ENCODE results near the gene ZMIZ1. TPM values are rescaled to one million over a fixed set of nuclear protein-coding genes. Genes with fewer than 3 reads are reported as not detected.

The ZMIZ1 gene
- total and polyA plus RNA-seq, 2 donors from 2014 or later: 14.2 to 97.6 TPM

GRCh38 chr10:79100771-79101170 is 32.0 kb downstream of the ZMIZ1 start:
- DNase-seq (no peak), FAIRE-seq (no peak)
- Histone ChIP-seq H3K9me3 (ENCODE audit: control insufficient read depth in 2 of 3, insufficient read depth in 1 of 3, low read length in 3 of 3) (no peaks in the 10 kb centered on the region), H3K9ac (ENCODE audit: low read length in 3 of 3) (peak overlapping the region in 2 of 3 donors; percentile 3 to 49), H3K36me3 (ENCODE audit: control insufficient read depth in 2 of 3, insufficient read depth in 3 of 3, low read length in 3 of 3) (no peaks in the 10 kb centered on the region), H3K27me3 (ENCODE audit: control insufficient read depth, insufficient read depth, low read length) (no peaks in the 10 kb centered on the region), H3K27ac (ENCODE audit: low read depth in 2 of 2, low read length in 2 of 2) (peak overlapping the region; percentile 88 to 90), H3K4me3 (ENCODE audit: low read length in 3 of 3) (no peak overlapping the region), H3K4me1 (ENCODE audit: control insufficient read depth in 2 of 3, insufficient read depth in 2 of 3, low read depth in 1 of 3, low read length in 3 of 3) (peaks cover 3 to 82% (median 72%) of the 10 kb centered on the region in 3 donors)
- intact Hi-C loops (cut with DNase I): no loop called here
- TF ChIP-seq CTCF (IDR thresholded peaks at IDR 0.05; ENCODE audit: borderline replicate concordance, extremely low read depth, insufficient read depth): no peak

GRCh38 chr10:79101560-79102497 is 33.1 kb downstream of the ZMIZ1 start:
- H3K9me3 ChIP-seq (ENCODE audit: control insufficient read depth in 2 of 3, insufficient read depth in 1 of 3, low read length in 3 of 3): no peaks in the 10 kb centered on the region
- H3K9ac ChIP-seq (ENCODE audit: low read length in 3 of 3): peak overlapping the region in 2 of 3 donors; percentile 38 to 67
- no peak for FAIRE-seq
- DNase-seq: peak; percentile 86 to 95 (median 91)
- H3K27ac ChIP-seq (ENCODE audit: low read depth in 2 of 2, low read length in 2 of 2): peak overlapping the region; percentile 88 to 90
- H3K27me3 ChIP-seq (ENCODE audit: control insufficient read depth, insufficient read depth, low read length): no peaks in the 10 kb centered on the region
- intact Hi-C loops (cut with DNase I): no loop called here
- no peak for TF ChIP-seq CTCF (IDR thresholded peaks at IDR 0.05; ENCODE audit: borderline replicate concordance, extremely low read depth, insufficient read depth)
- H3K4me3 ChIP-seq (ENCODE audit: low read length in 3 of 3): peak overlapping the region in 1 of 3 donors; percentile 1
- peaks cover 3 to 82% (median 69%) of the 10 kb centered on the region in 3 donors for H3K4me1 ChIP-seq (ENCODE audit: control insufficient read depth in 2 of 3, insufficient read depth in 2 of 3, low read depth in 1 of 3, low read length in 3 of 3)
- no peaks in the 10 kb centered on the region for H3K36me3 ChIP-seq (ENCODE audit: control insufficient read depth in 2 of 3, insufficient read depth in 3 of 3, low read length in 3 of 3)

GRCh38 chr10:79102498-79102874 is 33.7 kb downstream of the ZMIZ1 start:
- Histone ChIP-seq H3K27me3 (ENCODE audit: control insufficient read depth, insufficient read depth, low read length) (no peaks in the 10 kb centered on the region), H3K4me1 (ENCODE audit: control insufficient read depth in 2 of 3, insufficient read depth in 2 of 3, low read depth in 1 of 3, low read length in 3 of 3) (peaks cover 3 to 78% (median 62%) of the 10 kb centered on the region in 3 donors), H3K27ac (ENCODE audit: low read depth in 2 of 2, low read length in 2 of 2) (peak overlapping the region; percentile 88 to 90), H3K4me3 (ENCODE audit: low read length in 3 of 3) (no peak overlapping the region), H3K9ac (ENCODE audit: low read length in 3 of 3) (peak overlapping the region in 1 of 3 donors; percentile 67), H3K9me3 (ENCODE audit: control insufficient read depth in 2 of 3, insufficient read depth in 1 of 3, low read length in 3 of 3) (no peaks in the 10 kb centered on the region), H3K36me3 (ENCODE audit: control insufficient read depth in 2 of 3, insufficient read depth in 3 of 3, low read length in 3 of 3) (peaks cover 0 to 2% (median 0%) of the 10 kb centered on the region in 3 donors)
- no peak for FAIRE-seq
- no peak for TF ChIP-seq CTCF (IDR thresholded peaks at IDR 0.05; ENCODE audit: borderline replicate concordance, extremely low read depth, insufficient read depth)
- peak in 2 of 5 donors; percentile 61 to 86 for DNase-seq
- intact Hi-C loops (cut with DNase I): no loop called here

Data from kidney (tissue), 14 donors.